RWPE2 (cell line): ENCODE data around the gene ATXN7.

Experiments used
- ATAC-seq: fragments of 200-7000 bp; cut with Tn5 transposase; 3 replicates; pipeline ENCODE4 v1.9.1; 2021; ENCODE audit warnings: low read depth
- DNase-seq: peaks from one replicate; pipeline ENCODE4 v3.0.0-alpha.2; 2020; ENCODE audit warnings: low spot score
- H3K27ac ChIP-seq: fragments of 450-650 bp; 2 replicates; pipeline ENCODE4 v1.5.1; 2017; ENCODE audit warnings: mild to moderate bottlenecking; ENCODE audit not compliant: poor library complexity, severe bottlenecking
- H3K27me3 ChIP-seq: fragments of 250-450 bp; sonication (Bioruptor Pico); 2 replicates; pipeline ENCODE4 v1.5.1; 2021; ENCODE audit warnings: mild to moderate bottlenecking, moderate library complexity; ENCODE audit not compliant: insufficient read depth, poor library complexity, severe bottlenecking
- H3K36me3 ChIP-seq: fragments of 250-450 bp; sonication (Bioruptor Pico); 2 replicates; pipeline ENCODE4 v1.5.1; 2020; ENCODE audit warnings: low read depth, mild to moderate bottlenecking, moderate library complexity
- H3K4me1 ChIP-seq: fragments of 250-450 bp; sonication (Bioruptor Pico); 2 replicates; pipeline ENCODE4 v1.5.1; 2021; ENCODE audit warnings: mild to moderate bottlenecking, moderate library complexity; ENCODE audit not compliant: insufficient read depth, poor library complexity, severe bottlenecking
- H3K4me3 ChIP-seq: fragments of 250-450 bp; sonication (Bioruptor Pico); 2 replicates; pipeline ENCODE4 v1.5.1; 2021; ENCODE audit warnings: mild to moderate bottlenecking, moderate library complexity; ENCODE audit not compliant: severe bottlenecking
- H3K9me3 ChIP-seq: fragments of 250-450 bp; sonication (Bioruptor Pico); 2 replicates; pipeline ENCODE4 v1.5.1; 2021; ENCODE audit warnings: mild to moderate bottlenecking, moderate library complexity; ENCODE audit not compliant: severe bottlenecking
- TF ChIP-seq, protein P1 (sequence below): fragments of 450-650 bp; IDR thresholded peaks from one replicate; pipeline ENCODE4 v1.5.1; 2017; ENCODE audit warnings: mild to moderate bottlenecking, moderate library complexity; ENCODE audit not compliant: poor library complexity, severe bottlenecking

The ATXN7 gene

DNA sequence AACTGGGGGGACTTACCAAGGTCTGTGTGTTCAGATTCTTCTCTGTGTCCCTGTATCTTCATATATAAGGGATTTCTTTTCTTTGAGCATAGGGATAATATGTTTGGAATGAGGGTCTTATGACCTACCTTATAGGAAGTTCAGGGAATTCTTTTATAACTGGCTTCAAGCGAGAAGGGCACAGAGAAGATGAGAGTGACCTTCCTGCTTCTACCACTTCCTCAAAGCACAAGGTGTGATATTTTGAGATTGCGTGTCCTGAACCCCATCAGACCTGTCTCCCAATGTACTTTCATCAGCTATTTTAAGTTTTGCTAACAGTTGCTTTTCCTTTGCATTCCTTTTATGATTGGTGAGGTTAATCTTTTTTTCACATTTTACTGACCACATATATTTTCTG, 162.7 kb downstream of the ATXN7 start:
- no peaks in the 10 kb centered on the region for H3K9me3 ChIP-seq
- no peaks in the 10 kb centered on the region for H3K27me3 ChIP-seq
- no peak overlapping the region for H3K27ac ChIP-seq
- peaks cover 10% of the 10 kb centered on the region for H3K36me3 ChIP-seq
- TF ChIP-seq, protein P1, sequence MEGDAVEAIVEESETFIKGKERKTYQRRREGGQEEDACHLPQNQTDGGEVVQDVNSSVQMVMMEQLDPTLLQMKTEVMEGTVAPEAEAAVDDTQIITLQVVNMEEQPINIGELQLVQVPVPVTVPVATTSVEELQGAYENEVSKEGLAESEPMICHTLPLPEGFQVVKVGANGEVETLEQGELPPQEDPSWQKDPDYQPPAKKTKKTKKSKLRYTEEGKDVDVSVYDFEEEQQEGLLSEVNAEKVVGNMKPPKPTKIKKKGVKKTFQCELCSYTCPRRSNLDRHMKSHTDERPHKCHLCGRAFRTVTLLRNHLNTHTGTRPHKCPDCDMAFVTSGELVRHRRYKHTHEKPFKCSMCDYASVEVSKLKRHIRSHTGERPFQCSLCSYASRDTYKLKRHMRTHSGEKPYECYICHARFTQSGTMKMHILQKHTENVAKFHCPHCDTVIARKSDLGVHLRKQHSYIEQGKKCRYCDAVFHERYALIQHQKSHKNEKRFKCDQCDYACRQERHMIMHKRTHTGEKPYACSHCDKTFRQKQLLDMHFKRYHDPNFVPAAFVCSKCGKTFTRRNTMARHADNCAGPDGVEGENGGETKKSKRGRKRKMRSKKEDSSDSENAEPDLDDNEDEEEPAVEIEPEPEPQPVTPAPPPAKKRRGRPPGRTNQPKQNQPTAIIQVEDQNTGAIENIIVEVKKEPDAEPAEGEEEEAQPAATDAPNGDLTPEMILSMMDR: no peak
- peaks cover 5% of the 10 kb centered on the region for H3K4me1 ChIP-seq
- DNase-seq: no peak
- H3K4me3 ChIP-seq: no peak overlapping the region
- ATAC-seq: no peak

DNA sequence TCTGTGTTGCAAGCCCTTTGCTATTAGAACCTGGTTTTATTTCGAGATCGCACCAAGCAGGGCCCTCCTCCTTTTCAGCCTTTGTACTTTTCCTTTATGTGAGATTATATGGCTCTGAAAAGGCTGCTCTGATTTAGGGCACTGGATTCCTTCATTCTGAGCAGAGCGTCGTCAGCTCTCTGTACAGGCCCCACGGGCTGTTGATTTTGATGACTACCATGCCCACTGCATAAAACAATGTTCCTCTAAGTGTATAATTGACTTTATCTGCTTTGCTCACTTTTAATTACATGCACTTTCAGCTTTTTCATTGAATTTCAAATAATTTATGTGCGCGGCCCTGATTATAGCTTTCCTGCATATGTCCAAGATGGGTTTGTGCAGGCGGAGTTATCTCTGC, 164.0 kb downstream of the ATXN7 start:
- H3K4me3 ChIP-seq: no peak overlapping the region
- no peaks in the 10 kb centered on the region for H3K9me3 ChIP-seq
- TF ChIP-seq, protein P1: no peak
- no peaks in the 10 kb centered on the region for H3K27me3 ChIP-seq
- ATAC-seq (no peak), DNase-seq (no peak)
- no peak overlapping the region for H3K27ac ChIP-seq
- H3K4me1 ChIP-seq: no peaks in the 10 kb centered on the region
- H3K36me3 ChIP-seq: no peaks in the 10 kb centered on the region

DNA sequence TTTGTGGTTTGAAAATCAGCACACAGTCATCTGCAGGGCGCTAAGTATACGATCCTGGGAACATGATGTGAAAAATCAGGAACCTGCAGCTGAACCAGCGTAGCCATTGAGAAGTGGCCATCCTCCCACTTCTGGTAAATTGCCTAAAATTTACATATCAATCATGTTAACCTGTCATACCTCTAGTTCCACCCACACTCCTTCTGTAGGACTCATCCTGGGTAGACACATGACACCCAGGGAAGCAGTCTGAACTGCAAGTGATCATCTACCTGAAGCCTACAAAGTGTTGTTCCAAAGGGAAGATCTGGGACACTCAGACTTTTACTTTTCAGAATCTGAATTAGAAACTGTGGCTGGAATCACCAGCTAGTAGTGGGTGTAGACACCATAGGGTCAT, 165.1 kb downstream of the ATXN7 start:
- Histone ChIP-seq H3K4me3 (no peak overlapping the region), H3K36me3 (no peaks in the 10 kb centered on the region), H3K9me3 (no peaks in the 10 kb centered on the region), H3K27me3 (no peaks in the 10 kb centered on the region), H3K4me1 (no peaks in the 10 kb centered on the region), H3K27ac (no peak overlapping the region)
- DNase-seq (no peak), ATAC-seq (no peak)
- TF ChIP-seq, protein P1: no peak

DNA sequence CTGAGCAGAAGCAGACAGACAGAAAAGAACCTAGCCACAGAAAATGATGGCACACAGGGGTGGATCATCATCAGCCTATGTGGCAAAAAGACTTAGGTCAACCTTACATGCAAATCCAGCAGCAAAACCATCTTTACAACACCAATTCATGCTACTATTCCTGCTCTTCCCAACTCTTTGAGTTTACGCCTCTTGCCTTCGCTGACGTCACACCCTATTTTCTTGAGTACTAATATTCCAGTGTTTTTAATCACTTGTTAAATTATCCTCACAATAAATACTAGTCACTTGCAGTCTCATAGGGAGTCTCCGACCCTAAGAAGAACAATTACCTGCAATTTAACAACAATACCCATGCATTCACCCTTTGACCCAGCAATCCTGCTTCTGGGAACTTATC, 165.6 kb downstream of the ATXN7 start:
- H3K36me3 ChIP-seq: no peaks in the 10 kb centered on the region
- ATAC-seq (no peak), DNase-seq (no peak)
- H3K9me3 ChIP-seq: no peaks in the 10 kb centered on the region
- no peak overlapping the region for H3K4me3 ChIP-seq
- H3K27me3 ChIP-seq: no peaks in the 10 kb centered on the region
- TF ChIP-seq, protein P1: no peak
- no peak overlapping the region for H3K27ac ChIP-seq
- no peaks in the 10 kb centered on the region for H3K4me1 ChIP-seq

DNA sequence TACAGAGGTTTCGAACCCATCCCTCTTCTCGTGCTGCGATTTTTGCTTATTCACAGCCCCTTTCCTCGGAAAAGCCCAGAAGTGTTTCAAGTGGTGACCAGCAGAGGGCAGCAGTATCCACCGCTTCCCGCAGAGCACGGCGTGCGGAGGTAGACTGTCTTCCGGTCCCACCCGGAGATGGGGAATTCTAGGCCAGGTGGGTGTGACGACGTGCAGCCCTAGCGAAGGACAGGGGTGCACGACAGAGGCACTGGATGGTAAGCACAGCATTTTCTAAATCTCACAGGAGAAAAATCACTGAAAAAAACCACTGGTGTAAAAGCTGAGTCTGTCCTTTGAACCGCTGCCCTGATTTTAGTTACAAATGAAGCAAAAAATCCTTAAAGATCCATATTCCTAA, 167.1 kb downstream of the ATXN7 start:
- H3K9me3 ChIP-seq: no peaks in the 10 kb centered on the region
- TF ChIP-seq, protein P1: peak; percentile 92
- H3K4me3 ChIP-seq: no peak overlapping the region
- H3K27me3 ChIP-seq: no peaks in the 10 kb centered on the region
- H3K36me3 ChIP-seq: no peaks in the 10 kb centered on the region
- no peak overlapping the region for H3K27ac ChIP-seq
- ATAC-seq: peak; percentile 91
- peak; percentile 68 for DNase-seq
- no peaks in the 10 kb centered on the region for H3K4me1 ChIP-seq
